Hepatocyte (in vitro differentiated cells): Measurements from ENCODE around the gene EVI5L.

Source experiments
- CTCF ChIP-seq: fragments of 200-600 bp; sonication (generic); IDR thresholded peaks from 2 replicates; pipeline ENCODE4 v1.5.1; 2016; ENCODE audit warnings: antibody characterized with exemption, mild to moderate bottlenecking; ENCODE audit not compliant: poor library complexity
- EZH2 ChIP-seq: fragments of 200-600 bp; sonication (generic); IDR thresholded peaks from 2 replicates; pipeline ENCODE4 v1.6.1; 2016; ENCODE audit warnings: antibody characterized with exemption, mild to moderate bottlenecking, borderline replicate concordance
- EZH2phosphoT487 ChIP-seq: fragments of 200-600 bp; sonication (generic); IDR thresholded peaks from one replicate; pipeline ENCODE4 v1.6.1; 2018; ENCODE audit warnings: antibody characterized with exemption, mild to moderate bottlenecking, low read depth, moderate library complexity; ENCODE audit not compliant: unreplicated experiment, severe bottlenecking

- no peak for TF ChIP-seq CTCF
- TF ChIP-seq EZH2 = no peak
- TF ChIP-seq EZH2phosphoT487 = no peak
Observed at GRCh38 chr19:7904074-7905020, 74.3 kb downstream of the EVI5L start.
